COLO668 (cell line): ENCODE data around the gene CDX1.

ENCODE experiments used
- DNase-seq: peaks from one replicate; lab custom pipeline; 2025; ENCODE audit not compliant: unreplicated experiment; lab: John Stamatoyannopoulos, UW

CDX1 gene

DNA sequence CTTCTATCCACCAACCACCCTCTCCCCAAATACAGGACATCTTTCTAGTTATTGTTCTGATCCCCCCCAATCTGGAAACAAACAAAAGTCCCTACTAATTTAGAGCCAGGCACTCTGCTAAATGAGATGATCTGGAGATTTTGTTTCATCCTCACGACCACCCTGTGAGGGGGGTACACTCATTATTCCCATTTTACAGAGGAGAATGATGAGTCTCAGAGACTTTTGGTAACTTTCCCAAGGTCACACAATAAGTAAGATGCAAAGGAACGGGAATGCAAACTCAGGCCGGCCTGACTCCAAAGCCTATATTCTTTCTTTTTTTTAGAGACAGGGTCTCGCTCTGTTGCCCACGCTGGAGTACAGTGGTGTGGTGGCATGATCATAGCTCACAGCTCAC, 20.3 kb upstream of the CDX1 start:
- no peak for DNase-seq

DNA sequence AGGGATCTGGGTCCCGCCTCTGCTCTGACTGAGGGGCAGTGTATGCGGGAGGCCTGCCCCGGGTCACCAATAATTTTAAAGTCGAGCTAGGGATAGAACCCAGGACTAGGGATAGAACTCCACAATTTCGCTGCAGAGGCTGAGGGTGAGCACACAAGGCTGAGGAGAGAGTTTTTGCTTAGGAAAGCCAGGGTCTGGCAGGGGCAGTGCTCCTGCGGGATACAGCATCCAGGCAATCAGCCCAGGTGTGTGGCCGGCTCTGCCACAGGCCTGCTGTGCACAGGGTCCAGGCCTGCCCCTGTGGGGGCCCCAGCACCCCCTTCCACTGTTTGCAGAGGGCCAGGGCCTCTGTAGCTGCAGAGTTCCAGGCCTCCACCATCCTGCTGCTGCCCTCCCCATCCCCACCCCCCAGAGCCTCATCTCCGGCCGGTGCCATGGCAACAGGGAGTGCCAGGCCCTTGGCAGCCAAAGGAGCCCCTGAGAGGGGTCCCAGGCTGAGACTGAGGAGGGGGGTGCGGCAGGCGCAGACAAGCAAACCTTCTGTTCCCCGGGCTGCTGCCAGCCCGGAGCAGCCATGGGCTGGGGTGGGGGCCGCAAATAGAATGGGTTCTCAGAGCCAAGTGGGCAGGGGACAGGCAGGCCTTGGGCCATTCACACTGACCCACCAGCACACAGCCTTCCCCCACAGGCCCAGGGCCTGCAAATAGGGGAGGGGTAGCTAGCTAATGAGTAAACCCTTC, 19.5 kb upstream of the CDX1 start:
- no peak for DNase-seq

DNA sequence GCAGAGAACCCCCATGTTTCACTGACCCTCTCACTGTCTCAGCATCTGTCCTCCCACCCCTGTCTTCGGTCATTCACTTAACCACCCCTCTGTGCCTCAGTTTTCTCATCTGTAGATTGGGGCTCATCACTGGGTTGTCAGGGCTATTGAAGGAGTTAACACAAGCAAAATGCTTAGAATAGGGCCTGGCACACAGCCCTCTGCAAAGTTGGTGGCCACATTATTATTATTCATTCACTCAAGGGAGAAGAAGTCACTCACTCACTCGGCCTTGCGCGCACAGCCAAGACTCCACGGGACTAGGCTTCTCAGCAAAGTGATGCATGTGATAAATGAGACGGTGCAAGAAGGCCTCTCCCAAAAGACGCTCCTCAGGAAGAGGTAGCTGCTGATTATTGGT, 18.9 kb upstream of the CDX1 start:
- DNase-seq, result no peak

DNA sequence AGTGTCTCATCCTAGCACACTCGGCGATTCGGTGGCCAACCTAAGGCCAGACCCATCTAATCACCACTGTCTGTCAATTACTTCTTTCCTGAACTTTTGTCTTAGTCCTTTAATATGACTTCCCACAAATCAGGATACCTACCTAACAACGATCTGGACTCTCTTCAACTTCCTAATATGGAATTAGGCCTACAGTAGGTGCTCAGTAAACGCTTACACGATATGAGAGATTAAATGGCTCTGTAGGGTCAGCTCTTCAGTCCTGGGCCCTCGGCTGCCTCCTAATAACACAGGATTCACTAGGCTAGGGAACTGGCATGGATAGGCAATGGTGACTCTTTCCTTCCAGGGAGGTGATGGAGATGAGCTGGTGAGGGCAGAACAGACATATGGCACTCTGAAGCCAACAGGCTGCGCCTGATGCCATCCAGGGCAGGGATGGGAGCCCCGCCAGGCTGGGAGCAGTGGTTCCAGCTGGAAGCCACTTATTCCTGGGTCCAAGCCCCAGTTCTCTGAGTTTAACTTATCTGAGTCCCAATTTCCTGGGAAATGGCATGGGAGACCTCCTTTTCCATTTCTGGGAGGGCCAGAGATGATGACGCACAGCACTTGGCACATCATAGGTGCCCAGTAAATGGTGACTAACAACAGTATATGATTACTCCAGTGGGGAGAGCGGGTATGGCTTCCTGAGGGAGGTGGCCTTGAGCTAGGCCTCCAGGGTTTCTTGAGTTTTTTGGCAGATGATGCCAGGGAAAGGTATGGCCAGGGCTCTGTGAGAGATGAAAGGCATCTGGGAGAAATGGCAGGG, 18.3 kb upstream of the CDX1 start:
- no peak for DNase-seq

DNA sequence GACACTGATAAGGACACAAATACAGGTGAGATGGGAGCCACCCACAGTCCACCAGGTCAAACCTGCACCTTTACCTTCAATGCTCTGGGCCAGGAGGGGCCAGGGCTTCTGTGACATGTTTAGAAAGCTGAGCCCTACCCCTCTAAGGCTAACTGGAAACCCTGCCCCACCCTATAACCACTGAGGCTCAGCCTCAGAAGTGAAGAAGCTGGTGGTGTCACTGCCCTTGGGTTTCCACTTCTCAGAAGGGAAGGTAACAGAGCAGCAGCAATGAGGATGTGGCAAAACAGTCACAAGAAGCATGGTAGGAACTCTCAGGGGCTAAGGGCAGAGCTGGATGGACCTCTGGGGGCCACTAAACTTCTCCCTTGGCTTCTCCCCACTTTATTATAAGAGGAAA, 17.0 kb upstream of the CDX1 start:
- DNase-seq, result no peak

DNA sequence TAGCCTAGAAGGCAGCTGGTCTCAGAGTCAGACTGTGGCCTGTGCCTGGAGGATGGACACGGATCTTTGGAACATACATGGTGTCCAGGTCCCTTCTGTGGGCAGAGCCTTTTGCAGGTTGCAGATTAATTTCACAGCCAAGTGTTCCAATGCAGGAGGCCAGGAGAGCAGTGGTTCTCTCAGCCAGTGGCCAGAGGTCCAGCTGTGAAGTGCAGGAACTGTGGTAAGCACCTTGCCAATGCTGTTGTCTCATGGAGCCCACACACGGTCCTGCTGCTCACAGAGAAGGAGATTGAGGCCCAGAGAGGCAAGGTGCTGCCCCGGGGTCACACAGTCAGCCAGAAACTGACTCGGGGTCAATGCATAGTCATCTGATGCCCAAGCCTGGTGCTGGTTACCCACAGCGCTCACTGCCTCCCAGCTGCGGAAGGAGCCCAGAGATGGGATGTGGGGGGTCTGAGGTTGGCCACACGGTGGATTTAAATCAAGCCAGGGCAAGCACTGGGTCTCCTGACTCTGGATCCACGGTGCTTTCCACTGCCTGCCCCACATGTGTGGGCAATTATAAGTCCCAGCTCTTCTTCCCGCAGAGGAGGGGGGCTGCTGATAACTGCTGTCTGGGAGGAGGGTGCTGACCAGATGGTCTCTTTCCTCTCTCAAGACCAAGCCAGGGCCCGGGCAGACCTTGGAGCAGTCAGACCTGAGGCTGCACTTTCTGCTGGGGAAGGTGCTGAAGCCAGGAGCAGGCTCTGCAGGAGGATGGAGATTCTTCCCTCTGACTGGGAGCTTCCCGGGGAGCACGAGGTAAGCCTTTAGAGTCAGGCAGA, 13.7 kb upstream of the CDX1 start:
- no peak for DNase-seq

DNA sequence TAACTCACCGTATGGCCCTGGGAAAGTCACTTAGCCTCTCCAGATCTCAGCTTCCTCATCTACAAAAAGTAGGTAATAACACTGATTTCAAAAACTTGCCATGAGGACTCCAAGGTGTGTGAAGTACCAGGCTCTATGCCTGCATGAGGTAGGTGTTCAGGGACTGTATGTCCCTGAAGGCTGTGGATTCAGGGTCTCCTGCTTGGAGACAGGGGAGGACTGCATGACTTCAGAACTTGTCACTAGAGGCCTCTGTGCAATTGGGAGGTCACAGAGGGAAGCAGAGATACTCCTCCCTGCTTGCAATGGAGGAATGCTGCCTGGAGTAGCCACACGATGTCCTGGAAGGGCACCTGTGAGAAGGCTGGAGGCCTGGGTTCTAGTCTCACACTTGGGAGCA, 13.1 kb upstream of the CDX1 start:
- no peak for DNase-seq

DNA sequence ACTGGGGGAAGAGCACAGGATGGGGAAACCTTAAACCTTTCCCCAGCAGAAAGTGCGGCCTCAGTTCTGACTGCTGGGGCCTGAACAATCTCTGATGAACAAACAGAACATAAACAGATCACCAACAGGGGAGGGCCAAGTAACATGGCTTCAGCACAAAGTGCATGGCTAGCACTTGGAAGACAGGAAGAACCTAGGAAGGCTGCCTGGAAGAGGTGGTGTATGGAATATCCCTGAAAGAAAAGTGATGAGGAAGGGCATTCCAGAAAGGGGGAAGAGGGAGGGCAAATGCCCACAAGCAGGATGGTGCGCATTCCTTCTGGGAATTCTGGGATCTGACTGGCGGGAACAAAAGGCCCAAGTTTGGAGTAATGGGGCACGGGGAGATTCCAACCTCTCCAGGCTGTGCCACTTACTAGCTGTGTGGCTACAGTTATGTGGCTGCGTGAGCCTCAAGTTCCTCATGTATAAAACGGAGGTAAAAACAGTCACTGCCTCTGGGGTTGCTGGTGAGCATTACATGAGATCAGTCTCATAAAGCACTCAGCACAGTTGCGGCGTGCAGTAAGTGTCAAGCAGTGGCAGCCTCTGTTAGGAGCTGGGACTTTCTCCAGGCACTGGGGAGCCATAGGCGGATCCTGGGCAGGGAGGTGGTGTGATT, 12.5 kb upstream of the CDX1 start:
- no peak for DNase-seq

DNA sequence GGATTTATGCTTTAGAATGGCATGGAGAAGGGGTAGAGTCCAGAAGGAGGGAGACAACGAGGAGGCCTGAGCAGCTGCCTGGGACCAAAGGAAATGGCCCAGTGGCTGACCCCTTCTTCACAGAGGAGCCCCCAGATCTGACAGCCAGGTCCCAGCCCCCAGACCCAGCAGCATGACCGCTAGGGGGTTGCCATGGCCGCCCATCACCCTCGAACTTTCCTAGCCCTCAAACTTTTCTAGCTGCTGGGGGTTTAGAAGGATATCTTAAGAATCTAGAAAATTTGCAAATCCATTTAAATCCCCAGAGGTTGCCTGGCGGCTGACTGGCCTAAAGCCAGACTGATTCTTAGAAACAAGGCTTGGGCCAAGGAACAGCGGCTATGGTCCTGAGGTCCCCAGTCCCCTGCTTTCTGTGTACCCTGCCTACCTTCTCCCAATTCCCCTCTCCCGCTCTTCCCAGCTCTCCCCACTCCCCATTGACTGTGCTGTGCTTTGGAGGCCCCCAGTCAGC, 11.9 kb upstream of the CDX1 start:
- no peak for DNase-seq

DNA sequence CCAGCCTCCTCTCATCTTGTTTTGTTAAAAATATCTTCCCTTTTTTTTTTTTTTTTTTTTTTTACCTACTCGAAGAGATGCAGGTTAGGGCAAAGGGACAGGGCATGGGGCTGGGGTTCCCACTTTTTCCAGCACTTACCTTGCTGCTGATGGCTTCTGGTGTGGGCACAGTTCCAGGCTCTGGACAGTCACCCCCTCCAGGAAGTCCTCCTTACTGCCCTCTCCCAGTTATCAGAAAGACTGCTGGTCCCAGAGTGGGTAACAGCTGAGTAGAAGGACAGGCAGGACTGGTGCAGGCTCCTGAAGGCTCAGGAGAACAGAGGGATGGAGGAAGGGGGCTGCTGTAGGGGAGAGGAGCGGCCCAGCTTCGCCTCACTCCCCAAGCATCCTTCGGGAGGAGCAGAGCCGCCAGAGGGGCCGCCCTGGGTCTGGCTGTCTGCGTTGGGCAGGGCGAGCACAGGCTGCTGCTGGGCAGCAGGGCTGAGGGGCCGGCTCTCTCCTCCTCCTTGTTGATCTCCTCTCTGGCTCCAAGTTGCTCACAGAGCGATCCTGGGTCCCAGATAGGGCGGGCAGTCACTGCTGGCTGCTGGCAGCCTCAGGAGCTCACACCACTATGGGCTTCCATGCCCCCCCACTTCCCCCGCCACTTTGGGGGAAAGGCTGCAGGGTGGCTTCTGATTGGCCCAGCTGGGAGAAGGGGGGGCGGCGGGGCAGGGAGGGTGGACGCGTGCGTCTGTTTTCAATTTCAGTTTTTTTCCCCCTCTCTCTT, 11.1 kb upstream of the CDX1 start, which contains the start of gene PDGFRB:
TSS of gene PDGFRB (minus strand) at position 588 of the 769 bp plus-strand sequence. CDS start 18,798 bp downstream, outside the sequence.
- DNase-seq, result no peak

DNA sequence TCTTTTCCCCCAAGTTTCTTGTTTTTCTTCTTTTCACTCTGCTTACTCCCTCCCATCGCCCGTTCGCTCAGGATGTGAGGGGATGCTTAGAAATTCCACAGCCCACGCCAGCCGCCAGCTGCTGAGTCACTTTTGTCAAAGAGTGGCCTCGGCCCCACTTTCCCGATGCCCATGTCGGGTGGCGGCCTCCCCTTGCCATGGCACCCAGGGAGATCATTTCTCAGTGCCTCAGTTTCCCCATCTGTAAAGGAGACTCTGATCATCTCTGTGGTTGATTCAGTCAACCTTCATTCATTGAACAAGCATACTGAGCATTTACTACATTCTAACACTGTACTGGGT, 10.6 kb upstream of the CDX1 start:
- no peak for DNase-seq

DNA sequence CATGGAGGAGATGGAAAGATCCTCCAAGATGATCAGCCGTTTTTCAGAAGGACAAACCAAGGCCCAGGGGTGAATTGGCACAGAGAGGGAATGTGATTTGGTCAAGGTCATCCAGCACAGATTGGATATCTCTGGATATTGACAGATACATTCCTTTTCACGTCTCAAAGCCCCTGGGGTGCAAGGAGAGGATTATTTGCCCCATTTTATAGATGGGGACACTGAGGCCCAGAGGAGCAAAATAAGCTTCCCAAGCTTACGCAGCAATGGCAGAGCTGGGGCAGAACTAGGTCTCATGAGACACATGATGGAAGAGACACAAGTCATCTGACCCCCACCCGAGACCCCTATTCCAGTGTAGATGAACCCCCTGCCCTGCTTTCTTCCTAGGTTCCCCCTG, 10.0 kb upstream of the CDX1 start:
- no peak for DNase-seq

DNA sequence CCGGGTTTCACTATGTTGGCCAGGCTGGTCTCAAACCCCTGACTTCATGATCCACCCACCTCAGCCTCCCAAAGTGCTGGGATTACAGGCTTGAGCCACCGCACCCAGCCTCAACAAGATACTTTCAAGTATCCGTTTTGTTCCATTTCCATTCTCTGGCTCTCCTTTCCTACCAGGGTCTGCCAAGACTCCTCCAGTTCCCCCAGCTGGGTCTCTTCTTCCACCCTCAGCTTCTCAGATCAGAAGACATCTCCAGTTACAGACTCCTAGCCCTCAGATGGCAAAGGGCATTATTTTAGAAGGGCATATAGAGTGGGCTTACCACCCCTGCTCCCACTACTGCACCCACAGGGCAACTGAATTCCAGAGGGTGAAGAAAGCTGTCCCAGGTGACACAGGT, 9.4 kb upstream of the CDX1 start:
- no peak for DNase-seq

DNA sequence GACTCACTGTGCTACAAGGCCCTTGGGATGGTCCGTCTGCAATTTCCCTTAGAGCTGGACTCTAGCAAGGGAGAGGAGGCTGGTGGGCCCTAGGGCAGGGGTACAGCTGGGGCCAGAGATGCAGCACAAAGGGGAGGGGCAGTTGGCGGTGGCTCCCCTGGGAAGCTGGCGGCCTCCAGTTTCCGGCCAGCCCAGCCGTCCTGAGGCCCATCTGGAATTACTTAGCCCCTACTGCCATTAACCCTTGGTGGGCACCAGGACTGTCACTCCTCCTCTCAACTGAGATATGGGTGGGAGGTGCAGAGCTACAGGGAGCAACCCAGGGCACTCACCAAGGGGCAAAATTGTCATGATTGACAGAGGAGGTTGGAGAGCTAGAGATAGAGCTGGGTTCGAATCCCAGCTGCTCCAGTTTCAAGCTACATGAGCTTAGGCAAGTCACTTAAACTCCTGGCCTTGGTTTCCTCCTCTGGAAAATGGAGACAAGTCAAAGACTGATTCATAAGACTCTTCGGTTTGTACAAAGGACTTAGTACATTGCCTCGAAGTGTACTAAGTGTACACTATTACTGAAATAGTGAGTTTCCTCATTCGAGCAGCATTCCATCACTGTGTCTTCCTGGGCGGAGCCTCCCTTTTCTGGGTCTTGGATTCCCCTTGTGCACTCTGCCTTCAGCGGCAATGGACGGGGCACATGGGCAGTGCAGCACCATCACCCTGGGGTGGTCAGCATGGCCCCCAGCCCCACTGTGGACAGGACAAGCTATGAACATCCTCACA, 8.2 kb upstream of the CDX1 start:
- DNase-seq, result no peak

DNA sequence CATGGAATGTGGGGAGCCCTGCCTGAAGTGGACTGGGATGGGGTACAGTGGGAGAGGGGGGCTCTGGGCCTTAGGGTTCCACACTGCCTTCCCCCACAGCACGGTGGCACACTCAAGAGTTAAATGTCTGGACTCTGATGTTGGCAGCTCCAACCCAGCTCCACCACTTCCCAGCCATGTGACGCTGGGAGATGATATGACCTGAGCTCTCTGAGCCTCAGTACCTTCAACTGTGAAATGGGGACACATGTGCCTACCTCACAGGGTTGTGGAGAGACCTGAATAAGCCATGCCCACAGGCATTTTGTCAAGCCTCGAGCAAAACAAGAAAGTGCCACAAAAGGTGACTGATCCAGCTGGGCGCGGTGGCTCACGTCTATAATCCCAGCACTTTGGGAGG, 7.5 kb upstream of the CDX1 start:
- DNase-seq, result no peak

DNA sequence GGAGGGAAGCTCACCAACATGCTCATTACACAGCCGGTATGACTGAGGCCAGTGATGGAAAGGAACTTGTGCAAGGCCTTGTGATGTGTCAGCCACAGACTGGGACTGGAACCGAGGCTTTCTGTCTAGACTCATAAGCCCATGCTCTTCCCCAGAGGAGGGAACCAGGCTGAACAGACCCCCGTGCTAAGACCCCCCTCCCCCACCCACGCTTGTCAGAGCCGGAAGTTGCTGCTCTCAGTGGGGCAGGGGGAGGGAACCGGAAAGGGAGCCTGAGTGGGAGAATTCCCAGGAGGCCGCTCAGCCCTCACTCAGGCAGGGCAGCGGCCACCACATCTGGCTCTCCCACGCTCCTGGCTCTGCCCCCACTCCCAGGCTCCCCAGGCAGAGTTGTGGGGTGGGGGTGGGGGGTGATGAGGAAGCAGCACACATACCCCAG, 6.8 kb upstream of the CDX1 start:
- no peak for DNase-seq

DNA sequence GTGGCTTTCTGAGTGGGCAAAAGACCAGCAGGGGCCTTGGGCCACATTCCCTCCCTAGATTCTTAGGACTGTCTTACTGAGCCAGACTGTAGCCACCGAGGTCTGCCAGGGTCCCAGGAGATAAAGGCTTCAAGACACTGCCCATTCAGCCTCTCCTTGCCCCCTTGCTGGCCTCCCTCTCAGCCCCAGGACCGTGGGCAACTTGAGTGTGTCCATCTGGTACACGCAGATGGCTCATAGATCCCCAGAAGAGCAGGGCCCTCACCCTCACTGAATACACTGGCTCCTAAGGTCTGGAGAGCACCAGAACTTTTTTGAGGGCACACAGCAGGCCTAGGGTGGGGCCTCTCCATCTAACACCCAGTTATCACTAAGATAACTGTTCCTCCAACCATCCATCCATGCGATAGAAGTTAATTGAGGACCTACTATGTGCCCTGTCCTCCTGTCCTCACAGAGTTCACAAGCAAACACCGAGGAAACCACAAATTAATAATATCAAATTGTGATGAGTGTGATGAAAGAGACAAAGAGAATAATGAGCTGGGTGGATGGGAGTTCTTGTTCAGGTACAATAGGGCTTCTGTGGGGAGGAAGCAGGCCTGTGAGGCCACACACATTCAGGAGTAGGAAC, 6.0 kb upstream of the CDX1 start:
- DNase-seq, result no peak

DNA sequence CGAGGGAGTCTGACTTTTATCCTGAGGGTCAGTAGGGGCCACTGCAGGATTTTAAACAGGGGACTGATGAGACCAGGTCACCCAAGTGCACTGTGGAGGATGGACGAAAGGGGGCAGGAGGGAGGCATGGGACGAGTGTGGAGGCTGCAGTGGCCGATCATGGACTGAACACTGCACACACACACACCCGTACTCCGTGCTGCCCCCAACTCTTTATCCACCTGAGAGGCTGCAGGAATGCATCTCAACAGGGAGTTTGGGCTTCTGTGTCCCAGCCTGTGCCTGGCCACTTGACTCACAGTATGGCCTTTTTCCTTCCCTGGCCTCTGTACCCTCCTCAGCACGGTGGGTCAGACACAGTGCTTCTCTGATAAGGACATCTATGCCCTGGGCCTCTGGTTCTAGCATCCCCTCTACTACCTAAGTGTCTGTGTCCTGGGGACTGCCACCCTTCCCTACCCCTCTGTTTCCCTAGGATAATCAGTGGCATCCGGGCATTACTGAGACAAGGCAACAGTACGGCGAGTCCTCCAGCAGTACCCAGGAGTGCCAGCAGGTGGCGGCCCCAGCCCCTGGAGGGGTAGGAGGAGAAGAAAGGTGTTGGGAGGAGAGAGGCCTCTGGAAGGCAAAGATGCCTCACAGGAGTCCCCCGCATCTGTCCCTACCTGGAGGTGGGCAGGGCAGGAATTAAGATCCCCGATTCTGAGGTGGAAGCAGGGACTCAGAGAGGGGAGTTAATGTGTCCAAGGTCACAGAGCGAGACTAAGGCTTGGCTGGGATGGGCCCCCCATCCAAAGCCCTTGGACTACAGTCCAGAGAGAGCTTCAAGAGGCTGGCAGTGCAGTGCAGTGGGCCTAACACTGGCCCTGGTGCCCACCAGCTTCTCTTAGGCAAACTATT, 5.1 kb upstream of the CDX1 start:
- peak; percentile 52 for DNase-seq
